C1 segment of cervical spinal cord (tissue), 14 donors: Measurements from ENCODE around the gene GASK1A.

ENCODE experiments used
- DNase-seq, 14 donors: peaks; one replicate each; lab custom pipeline; 2025; lab: John Stamatoyannopoulos, UW

The GASK1A gene

DNA sequence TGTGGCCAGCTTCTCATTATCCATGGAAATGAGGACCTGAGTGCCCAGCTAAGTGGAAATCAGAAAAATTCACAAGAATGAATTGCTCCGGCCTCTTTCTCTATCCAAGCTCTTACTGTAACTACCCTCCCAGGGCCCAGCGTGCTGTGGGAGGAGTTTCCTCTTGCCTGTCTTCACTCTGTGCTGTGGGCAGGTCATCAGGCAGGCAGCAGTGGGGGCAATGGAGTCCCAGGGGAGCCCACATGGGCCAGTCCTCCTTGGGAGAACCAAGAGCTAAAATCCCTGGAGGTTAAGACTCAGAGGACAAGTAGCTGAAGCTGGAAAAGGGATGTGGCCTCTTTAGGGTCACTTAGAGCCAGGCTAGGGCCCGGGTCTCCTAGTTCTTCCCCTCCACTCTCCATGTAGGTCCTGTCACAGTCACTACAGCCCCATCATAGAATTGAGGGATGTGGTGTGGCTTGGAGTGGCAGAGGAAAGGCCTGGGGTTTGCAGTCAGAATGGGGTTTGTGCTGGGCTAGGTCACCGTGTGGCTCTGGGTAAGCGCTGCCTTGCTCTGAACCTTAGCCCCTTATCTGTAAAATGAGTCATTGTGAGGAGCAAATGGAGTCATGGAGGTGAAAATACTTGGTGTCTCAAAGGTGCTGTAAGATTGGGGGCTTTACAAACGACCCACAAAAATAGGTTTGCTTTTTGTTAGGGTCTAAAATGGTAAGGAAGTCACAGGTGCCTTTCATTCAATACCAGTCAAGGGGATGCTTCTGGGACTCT lies 3.7 kb downstream of the GASK1A start:
- peak in 1 of 14 donors; percentile 27 for DNase-seq

DNA sequence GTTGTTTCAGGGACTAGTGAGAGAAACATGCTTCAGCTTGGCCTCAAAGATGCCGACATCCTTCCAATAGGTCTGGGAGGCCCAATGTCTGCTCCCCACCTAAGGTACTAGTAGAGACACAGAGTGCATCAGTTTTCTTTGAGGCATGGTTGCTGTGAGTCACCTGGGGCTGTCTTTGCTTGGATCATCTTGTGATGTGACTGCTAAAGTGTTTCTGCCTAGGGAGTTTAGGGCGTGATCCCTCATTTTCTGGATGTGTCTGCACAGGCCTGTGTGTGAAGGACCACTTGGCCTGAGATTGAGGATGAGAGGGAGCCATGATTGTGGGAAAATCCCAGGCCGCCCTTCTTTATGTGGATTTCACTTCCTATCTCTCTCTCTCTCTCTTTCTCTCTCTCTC lies 4.8 kb downstream of the GASK1A start:
- no peak for DNase-seq

DNA sequence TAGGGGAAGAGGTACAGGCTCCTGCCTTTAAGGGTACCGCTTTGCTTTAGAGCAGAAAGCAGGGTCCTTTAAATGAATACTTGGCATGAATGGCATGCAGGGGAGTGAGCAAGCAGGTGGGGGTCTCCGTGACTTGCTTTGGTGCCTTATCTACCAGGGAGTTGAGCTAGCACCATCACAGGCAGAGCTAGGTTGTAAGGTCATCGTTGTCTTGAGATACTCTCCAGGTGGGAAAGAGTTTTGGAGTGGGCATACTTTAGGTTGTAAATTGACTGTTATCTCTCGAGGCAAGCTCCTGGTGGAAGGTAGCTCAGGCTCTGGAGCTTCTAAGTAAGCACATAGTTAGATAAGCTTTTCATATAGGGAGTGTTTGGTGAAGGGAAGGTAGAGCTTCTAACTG lies 5.6 kb downstream of the GASK1A start:
- no peak for DNase-seq

DNA sequence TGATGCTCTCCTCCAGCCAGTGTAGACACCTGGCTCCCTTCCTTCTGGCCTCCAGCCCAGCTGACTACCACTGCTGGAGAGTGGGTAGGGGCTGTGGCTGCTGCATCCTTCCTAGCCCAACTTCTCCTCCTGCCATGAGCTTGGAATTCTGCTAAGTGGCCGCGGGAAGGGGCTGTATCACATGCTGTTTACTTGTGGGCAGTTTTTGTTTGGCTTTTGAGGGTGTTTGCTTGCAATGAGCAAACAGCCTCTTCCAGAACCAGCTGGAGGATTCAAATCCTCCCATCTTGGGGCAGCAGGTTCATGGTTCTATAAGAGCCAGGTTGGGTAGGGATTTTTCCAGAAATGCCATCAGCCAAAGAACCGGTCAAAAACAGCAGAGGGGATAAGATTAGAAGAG lies 9.0 kb downstream of the GASK1A start:
- DNase-seq: peak in 1 of 14 donors; percentile 25

DNA sequence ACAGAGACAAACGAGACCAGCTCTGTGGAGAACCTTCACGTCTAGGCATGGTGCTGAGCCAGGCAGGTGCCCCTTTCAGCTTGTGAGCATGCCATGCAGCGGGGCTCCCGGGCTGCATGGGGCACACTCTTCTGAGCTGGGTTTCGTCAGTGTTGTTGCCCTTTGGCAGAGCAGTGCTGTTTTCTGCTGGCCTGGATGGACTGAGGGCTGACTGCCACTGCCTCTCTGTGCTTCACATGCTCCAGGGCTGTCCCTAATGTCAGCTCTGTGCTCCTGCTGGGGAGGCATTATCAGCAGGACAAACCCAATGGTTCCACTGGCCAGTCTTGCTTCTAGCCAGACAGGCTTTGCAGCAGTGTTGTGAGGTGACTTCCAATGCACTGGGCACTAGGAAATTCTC lies 9.5 kb downstream of the GASK1A start:
- DNase-seq: peak in 3 of 14 donors; percentile 20 to 46 (median 37)

DNA sequence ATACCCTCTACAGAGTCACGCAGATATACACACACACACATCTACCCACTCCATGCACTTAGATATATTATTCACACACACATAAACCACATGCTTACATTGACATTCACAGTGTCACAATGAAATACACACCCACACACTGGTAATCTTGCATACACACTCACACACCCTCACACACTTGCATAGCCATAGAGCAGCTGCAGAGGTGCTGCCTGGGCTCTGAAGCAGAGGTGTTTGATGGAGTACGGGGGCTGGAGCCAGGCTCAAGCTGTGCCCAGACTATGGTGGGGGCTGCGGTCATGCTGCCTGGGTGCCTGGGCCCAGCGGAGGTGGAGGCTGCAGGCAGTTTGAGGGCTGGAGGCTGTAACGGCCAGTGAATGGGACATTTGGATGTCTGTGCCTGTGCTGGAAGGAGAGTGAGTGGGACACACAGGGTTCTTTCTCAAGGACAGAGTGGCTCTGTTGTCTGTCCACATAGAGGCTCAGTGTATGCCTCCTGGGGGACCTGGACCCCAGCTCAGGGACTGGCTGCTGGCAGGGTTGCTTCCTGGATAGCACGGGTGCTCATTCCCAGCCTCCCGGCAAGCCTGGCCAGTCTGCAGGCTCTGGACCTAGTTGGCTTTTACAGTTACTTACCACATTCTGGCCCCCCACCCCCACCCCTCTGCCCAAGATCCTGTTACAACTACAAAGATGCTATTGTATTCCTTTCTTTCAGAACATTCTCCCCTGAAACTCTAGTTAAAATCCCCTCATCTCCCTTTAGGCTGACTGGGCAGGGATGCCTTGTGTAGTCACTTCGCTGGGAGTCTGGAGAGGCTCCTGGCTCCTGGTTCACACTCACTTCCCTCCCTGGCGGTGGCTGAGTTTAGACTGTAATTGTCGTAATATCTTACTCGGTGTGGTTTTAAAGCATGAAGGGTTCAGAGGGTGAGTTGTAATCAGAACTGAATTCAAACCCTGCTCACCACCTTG lies 12.5 kb downstream of the GASK1A start:
- peak in 11 of 14 donors; percentile 29 to 91 (median 63) for DNase-seq

DNA sequence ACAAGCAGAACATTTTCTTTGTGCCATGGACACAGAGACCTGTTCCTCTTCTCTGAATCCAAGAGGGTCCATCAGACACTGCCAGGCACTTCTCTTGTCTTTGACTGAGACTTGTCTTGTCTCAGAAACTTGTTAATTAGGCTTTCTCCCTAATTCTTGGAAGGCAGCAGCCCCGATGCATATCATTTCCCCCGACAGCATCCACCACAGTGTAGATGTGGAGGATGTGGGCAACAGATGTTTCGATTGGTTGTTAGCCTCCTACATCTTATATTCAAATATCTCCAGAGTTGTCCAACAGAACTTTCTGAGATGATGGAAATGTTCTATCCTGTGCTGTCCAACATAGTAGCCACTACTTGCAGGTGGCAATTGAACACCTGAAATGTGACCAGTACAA lies 15.5 kb downstream of the GASK1A start:
- no peak for DNase-seq

DNA sequence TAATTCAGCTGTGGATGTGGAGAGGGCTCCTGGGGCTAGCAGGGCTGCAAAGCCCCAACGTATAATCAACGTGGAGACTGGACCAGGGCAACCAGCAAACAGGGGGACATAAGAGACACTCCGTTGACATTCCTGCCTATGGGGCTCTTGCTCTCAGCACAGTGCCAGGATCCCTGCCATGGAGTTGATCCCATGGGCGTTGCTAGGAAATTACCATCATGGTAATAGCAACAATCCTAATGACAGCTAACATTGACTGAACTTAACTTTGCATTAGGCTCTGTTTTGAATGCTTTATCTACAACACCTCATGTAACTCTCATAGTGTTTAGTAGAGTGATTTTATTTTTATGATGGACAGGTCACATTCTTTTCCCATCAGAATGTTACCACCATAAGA lies 16.9 kb downstream of the GASK1A start:
- no peak for DNase-seq

DNA sequence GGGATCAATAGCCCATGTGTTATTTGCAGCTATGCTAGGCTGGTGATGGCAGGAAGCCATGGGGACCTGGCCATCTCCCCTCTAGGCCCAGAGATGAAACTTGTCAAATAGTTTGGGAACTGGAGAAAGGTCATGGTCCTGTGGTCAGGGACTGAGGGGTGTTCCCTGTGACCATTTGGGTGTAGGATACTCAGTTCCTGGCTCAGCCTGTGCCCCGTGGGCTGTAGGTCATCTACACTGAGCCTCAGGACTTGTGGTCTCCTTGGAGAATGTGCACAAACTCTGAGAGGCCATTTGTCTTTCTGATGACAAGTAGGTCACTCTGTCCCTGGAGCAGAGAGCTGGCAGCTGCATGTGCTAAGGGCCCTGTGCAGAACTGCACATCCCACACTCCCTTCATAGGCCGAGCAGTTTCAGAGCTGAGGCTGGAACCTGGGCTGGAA lies 17.5 kb downstream of the GASK1A start:
- DNase-seq: peak in 9 of 14 donors; percentile 14 to 62 (median 38)

DNA sequence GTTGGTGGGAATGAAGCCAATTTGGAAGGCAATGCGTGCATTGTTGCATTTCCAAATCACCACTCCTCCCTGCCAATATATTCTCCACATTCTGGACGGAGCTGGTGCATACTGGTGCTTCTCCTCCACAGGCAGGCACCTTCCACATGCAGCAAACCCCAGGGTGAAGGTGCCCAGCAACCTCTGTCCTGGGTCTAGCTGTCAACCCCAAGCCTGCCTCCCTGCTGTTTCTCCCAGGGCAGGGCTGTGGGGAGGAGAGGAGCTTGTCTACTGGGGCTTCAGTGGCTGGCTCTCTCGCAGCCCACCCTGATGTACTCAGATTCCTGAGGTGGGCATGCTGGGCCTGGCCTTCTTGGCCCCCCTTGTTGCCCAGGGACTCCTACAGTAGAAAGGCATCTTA lies 20.1 kb downstream of the GASK1A start:
- DNase-seq: no peak

DNA sequence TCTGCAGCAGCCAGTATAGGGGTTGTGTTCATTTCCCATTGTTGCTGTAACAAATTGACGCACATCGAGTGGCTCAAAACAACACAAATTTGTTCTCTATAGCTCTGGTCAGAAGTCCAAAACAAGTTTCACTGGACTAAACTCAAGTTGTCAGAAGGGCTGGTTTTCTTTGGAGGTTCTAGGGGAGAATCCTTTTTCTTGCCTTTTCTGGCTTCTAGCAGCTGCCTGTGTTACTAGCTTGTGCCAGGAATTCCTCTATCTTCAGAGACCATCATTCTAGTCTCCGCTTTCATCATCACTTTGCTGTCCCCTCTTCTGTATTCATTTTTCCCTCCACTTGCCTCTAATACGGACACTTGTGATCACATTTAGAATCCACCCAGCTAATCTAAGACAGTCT lies 20.5 kb downstream of the GASK1A start:
- DNase-seq: no peak

DNA sequence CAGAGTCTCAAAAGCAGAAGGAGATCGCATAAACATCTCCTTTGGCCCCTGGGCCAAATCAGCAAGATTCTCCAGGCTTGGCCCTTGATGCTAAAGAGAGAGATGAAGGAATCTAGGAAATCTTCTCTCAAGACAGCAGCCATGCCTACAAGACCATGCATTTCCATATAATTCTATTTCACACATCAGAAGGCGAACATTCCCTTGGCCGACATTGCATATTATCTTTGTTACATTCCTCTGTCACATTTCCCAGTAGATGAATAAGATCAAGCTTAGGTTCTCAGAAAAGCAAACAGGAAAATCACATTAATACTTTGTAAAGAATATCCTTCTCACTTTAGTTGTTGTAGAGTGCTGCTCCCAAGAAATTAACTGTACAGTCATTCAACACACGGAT lies 21.3 kb downstream of the GASK1A start:
- DNase-seq: no peak

DNA sequence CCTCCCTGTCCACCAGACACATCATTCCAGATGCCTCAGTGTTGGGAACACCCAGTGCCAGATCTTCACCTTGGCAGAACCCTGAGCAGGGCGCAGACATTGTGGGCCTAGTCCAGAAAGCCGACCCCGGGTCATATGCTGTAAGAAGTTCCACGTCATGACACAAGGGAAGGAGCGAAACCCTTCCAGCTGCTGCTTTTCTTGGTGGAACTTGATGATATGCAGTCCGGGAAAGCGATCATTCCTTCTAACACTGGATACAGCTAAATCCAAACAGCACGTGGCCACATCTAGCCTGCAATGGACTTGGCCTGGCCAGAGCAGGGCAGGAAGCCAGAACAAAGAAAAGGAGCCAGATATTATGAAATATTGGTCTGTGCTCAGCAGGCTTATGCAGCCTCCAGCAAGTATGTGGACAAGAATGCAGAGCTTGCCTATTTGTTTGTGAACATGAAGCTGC lies 22.0 kb downstream of the GASK1A start:
- peak in 11 of 14 donors; percentile 17 to 91 (median 47) for DNase-seq

DNA sequence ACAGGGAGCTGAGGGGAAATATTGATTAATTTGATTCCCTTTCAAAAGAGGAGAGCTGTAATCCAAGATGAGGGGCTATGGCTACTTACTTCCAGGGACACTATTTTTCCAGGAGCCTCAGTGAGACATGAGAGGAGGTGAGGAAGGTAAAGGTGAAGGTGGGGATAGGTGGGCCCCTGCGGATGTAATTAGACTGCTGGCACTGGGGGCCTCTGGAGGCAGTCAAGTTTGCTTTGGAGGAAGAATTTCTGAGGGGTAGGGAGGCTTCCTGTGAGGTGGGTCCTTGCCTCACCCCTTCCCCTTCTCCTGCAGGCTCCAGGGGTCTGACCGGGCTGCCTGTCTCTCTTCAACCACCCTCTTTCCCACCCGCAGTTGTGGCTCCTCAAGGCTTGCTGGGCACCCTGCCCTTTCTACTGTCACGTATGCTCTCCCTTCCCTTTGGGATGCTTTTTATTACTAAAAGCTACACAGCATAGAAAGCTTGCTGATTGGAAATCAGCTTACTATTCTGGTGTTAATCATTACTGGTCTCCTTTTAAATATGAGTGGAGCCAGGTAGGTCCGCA lies 22.5 kb downstream of the GASK1A start:
- DNase-seq: no peak

DNA sequence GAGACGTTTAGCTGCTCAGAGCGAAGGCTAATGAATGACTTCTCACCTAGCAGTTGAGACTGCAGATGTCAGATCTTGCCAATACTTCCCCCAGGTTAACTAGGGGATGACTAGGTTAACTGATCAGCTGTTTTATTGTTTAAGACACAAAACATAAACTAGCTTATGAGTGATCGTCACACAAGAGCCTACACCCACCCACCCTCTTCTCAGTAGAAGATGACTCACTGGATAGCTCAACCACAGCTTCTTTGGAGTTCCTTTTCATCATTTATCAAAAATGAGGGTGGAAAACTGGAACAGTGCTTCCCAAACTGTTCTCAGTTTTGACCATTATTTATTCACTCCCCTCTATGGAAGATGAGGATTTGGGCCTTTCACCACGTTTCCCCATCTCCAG lies 25.2 kb downstream of the GASK1A start:
- no peak for DNase-seq

DNA sequence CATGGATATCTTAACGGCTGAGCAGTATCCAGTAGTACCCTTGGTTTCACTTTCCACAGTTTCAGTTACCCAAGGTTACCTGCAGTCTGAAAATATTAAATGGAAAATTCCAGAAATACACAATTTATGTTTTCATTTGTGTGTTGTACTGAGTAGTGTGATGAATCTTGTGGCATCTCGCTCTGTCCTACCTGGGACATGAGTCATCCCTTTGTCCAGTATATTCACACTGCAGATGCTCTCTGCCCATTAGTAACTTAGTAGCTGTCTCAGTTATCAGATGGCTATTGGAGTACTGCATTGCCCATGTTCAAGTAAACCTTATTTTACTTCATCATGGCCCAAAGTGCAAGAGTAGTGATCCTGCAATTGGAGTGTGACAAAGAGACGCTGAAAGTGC lies 26.1 kb downstream of the GASK1A start:
- no peak for DNase-seq

DNA sequence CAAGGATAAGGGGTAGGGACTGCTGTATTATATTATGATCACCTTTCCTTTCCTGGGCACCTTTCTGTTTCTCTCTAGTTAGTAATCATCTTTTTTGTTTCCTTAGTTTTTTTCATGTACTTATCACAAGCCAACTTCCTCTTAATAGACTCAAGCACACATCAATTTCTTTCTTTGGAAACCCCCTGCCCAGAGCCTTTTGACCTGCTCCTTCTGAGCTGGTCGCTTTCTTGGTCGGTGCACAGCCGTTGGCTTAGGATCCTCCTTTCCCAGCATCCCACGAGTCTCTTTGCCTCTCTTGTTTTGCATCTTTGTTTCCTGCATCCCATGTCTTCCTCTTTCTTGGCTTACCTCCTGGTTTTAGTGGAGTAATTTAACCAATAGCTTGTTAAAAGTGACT lies 26.9 kb downstream of the GASK1A start:
- DNase-seq: no peak

DNA sequence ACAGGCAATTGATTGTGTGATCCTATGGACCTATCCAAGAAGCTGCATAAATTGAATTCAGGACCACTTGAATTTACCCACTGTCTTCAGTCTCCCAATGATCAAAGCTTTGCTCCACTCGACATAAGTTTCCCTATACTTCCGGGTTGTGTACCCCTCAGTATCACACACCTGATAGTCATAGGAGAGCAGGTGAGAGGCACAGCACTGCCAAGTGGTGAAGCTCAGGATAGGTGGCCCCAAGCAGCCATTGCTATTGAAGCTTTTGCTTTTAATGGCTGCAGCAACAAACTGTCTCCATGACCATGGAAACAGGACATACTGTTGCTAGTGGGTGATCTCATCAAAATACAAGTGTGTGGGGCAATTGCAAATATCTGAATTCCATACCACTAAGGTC lies 27.7 kb downstream of the GASK1A start:
- DNase-seq: no peak

DNA sequence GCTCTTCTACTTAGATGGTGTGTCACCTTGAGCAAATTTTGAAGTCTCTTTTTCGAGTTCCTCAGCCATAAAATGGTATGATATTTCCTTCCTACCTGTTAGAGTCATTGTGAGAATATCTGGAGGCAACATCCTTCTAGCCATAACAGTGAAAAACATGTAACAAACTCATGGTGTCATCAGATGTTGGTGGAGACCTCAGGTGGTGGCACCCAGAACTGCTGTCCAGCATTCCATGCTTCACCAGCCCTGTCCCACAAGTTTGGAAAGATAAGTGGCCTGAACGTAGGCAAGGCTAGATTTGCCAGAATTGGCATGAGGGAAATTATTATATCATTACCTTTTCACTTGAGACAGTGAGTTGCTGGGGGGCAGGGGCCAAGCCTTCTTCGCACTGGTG lies 30.4 kb downstream of the GASK1A start:
- no peak for DNase-seq

DNA sequence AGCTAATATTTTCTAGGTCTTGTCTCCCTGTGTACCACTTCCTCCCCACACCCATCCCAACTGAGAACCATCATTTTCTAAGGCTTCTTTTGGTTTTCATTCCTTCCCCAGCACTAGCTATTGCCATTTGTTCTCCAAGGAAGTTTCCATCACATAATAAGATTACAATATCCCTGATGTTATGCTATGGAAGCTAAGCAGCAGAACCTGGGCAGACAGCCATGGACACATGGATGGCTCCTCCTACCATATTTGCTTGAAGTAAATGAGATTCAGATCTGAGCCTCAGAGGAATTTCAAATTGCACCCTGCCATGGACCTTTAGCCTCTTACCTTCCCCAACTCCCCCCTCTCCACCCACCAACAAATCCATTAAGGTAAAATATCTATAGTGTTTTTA lies 31.5 kb downstream of the GASK1A start:
- DNase-seq: no peak

DNA sequence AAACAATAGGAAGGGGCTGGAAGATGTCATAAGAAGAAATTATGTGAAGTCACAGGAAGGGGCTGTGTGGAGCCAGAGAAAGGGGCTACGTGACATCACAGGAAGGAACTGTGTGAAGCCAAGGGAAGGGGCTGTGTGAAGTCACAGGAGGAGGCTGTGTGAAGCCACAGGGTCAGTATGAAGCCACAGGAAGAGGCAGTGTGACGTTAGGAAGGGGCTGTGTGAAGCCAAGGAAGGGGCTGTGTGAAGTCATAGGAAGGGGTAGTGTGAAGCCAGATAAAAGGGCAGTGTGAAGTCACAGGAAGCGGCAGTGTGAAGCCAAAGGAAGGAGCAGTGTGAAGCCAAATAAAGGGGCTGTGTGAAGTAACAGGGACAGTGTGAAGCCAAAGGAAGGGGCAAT lies 32.5 kb downstream of the GASK1A start:
- DNase-seq: no peak

DNA sequence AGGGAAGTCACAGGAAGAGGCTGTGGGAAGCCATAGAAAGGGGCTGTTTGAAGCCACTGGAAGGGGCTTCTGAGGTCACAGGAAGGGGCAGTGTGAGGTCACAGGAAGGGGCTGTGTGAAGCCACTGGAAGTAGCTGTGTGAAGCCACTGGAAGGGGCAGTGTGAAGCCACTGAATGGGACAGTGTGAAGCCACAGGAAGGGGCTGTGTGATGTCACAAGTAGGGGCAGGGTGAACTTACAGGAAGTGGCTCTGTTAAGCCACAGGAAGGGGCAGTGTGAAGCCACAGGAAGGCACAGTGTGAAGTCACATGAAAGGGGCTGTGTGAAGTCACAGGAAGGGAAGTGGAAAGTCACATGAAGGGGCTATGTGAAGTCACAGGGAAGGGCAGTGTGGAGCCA lies 33.1 kb downstream of the GASK1A start:
- no peak for DNase-seq
